Neural progenitor cell (in vitro differentiated cells): ENCODE data around the gene KCNJ14.

ENCODE experiments used
- CTCF ChIP-seq: fragments of 200-600 bp; sonication (generic); IDR thresholded peaks from 2 replicates; pipeline ENCODE4 v1.5.1; 2017; ENCODE audit warnings: antibody characterized with exemption, mild to moderate bottlenecking
- EZH2 ChIP-seq: fragments of 200-600 bp; sonication (generic); IDR thresholded peaks from 2 replicates; pipeline ENCODE4 v1.6.1; 2017; ENCODE audit warnings: antibody characterized with exemption, mild to moderate bottlenecking, moderate library complexity

- TF ChIP-seq CTCF = no peak
- no peak for TF ChIP-seq EZH2
These were observed 56.0 kb downstream of the KCNJ14 start for GRCh38 chr19:48511321-48511731.
